ENCODE results near the gene CNKSR3. TPM values are rescaled to one million over a fixed set of nuclear protein-coding genes. Genes with fewer than 3 reads are reported as not detected.

The CNKSR3 gene
- total RNA-seq, 6 experiments from 2014 or later = 19.8 to 43.4 (median 26.9) TPM

- H3K36me3 ChIP-seq = no peaks in the 10 kb centered on the region
- DNase-seq = no peak
- H3K27ac ChIP-seq = peak overlapping the region in 2 of 3 donors; percentile 5 to 67
- peaks cover 0 to 13% (median 2%) of the 10 kb centered on the region in 4 donors for H3K4me1 ChIP-seq
- TF ChIP-seq POLR2A (IDR thresholded peaks at IDR 0.05) = no peak
- TF ChIP-seq, protein P1, sequence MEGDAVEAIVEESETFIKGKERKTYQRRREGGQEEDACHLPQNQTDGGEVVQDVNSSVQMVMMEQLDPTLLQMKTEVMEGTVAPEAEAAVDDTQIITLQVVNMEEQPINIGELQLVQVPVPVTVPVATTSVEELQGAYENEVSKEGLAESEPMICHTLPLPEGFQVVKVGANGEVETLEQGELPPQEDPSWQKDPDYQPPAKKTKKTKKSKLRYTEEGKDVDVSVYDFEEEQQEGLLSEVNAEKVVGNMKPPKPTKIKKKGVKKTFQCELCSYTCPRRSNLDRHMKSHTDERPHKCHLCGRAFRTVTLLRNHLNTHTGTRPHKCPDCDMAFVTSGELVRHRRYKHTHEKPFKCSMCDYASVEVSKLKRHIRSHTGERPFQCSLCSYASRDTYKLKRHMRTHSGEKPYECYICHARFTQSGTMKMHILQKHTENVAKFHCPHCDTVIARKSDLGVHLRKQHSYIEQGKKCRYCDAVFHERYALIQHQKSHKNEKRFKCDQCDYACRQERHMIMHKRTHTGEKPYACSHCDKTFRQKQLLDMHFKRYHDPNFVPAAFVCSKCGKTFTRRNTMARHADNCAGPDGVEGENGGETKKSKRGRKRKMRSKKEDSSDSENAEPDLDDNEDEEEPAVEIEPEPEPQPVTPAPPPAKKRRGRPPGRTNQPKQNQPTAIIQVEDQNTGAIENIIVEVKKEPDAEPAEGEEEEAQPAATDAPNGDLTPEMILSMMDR (IDR thresholded peaks at IDR 0.05) = no peak
- 40% methylated on average over 4 of the region's 4 CpGs for WGBS (ENCODE audit: insufficient coverage, low coverage, low lambda C conversion rate, missing lambda C conversion rate)
- peak; percentile 81 to 87 (median 83) for ATAC-seq
- no peak overlapping the region for H3K4me3 ChIP-seq
- intact Hi-C loops (cut with DNase I) = no loop called here
- H3K27me3 ChIP-seq = no peaks in the 10 kb centered on the region
- no peaks in the 10 kb centered on the region for H3K9me3 ChIP-seq
Measured at GRCh38 chr6:154469306-154469935, 41.1 kb downstream of the CNKSR3 start.

- peak in 1 of 4 donors; percentile 13 for ATAC-seq
- H3K4me3 ChIP-seq = no peak overlapping the region
- H3K27me3 ChIP-seq = no peaks in the 10 kb centered on the region
- no peak for DNase-seq
- no peaks in the 10 kb centered on the region for H3K36me3 ChIP-seq
- H3K4me1 ChIP-seq = peaks cover 0 to 13% (median 2%) of the 10 kb centered on the region in 4 donors
- H3K27ac ChIP-seq = peak overlapping the region in 1 of 3 donors; percentile 67
- intact Hi-C loops (cut with DNase I) = no loop called here
- H3K9me3 ChIP-seq = no peaks in the 10 kb centered on the region
- 44% methylated on average over 3 of the region's 3 CpGs for WGBS (ENCODE audit: insufficient coverage, low coverage, low lambda C conversion rate, missing lambda C conversion rate)
- TF ChIP-seq, protein P1 (IDR thresholded peaks at IDR 0.05) = no peak
- no peak for TF ChIP-seq POLR2A (IDR thresholded peaks at IDR 0.05)
Measured at GRCh38 chr6:154468760-154469159, 41.7 kb downstream of the CNKSR3 start.

- H3K27ac ChIP-seq = no peak overlapping the region
- H3K4me1 ChIP-seq = peaks cover 0 to 13% (median 6%) of the 10 kb centered on the region in 4 donors
- no peaks in the 10 kb centered on the region for H3K27me3 ChIP-seq
- no peak for ATAC-seq
- intact Hi-C loops (cut with DNase I) = no loop called here
- H3K36me3 ChIP-seq = no peaks in the 10 kb centered on the region
- 91% methylated on average over 9 of the region's 9 CpGs for WGBS (ENCODE audit: insufficient coverage, low coverage, low lambda C conversion rate, missing lambda C conversion rate)
- no peak for DNase-seq
- TF ChIP-seq POLR2A (IDR thresholded peaks at IDR 0.05) = no peak
- TF ChIP-seq, protein P1 (IDR thresholded peaks at IDR 0.05) = no peak
- H3K4me3 ChIP-seq = no peak overlapping the region
- no peaks in the 10 kb centered on the region for H3K9me3 ChIP-seq
Measured at GRCh38 chr6:154466971-154467679, 43.4 kb downstream of the CNKSR3 start.

- H3K27me3 ChIP-seq = no peaks in the 10 kb centered on the region
- H3K4me1 ChIP-seq = peaks cover 0 to 19% (median 10%) of the 10 kb centered on the region in 4 donors
- H3K36me3 ChIP-seq = no peaks in the 10 kb centered on the region
- ATAC-seq = no peak
- H3K9me3 ChIP-seq = no peaks in the 10 kb centered on the region
- intact Hi-C loops (cut with DNase I) = no loop called here
- H3K4me3 ChIP-seq = no peak overlapping the region
- no peak for TF ChIP-seq POLR2A (IDR thresholded peaks at IDR 0.05)
- TF ChIP-seq, protein P1 (IDR thresholded peaks at IDR 0.05) = no peak
- DNase-seq = no peak
- 33% methylated on average over 1 of the region's 3 CpGs for WGBS (ENCODE audit: insufficient coverage, low coverage, low lambda C conversion rate, missing lambda C conversion rate)
- no peak overlapping the region for H3K27ac ChIP-seq
Measured at GRCh38 chr6:154466139-154466538, 44.3 kb downstream of the CNKSR3 start.

Data from right lobe of liver (tissue), 6 donors.